ENCODE results near the gene SIGMAR1.

Gene SIGMAR1

DNA sequence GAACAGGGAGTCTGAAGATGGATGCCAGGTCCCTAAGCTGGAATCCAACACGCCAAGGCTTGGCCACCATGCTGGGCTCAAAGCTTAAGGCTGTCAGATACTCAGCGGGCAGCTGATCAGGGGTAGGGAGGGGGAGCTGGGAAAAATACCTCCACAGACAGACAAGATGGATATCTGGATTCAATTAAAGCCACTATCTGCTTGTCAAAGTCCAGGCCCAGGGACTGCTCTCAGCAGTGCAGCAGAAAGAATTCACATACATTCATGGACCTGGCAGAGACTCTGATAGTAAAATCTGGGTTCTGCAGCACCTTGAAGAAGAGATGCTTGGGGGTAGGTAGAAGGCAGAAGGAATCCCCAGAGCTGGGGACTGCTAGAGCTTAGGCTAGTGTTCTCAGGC is 22.5 kb downstream of the SIGMAR1 start:
- in situ Hi-C loops (cut with MboI; ENCODE audit: low sequenced_read_pairs, unreplicated experiment): no loop called here
- TF ChIP-seq, protein P1, sequence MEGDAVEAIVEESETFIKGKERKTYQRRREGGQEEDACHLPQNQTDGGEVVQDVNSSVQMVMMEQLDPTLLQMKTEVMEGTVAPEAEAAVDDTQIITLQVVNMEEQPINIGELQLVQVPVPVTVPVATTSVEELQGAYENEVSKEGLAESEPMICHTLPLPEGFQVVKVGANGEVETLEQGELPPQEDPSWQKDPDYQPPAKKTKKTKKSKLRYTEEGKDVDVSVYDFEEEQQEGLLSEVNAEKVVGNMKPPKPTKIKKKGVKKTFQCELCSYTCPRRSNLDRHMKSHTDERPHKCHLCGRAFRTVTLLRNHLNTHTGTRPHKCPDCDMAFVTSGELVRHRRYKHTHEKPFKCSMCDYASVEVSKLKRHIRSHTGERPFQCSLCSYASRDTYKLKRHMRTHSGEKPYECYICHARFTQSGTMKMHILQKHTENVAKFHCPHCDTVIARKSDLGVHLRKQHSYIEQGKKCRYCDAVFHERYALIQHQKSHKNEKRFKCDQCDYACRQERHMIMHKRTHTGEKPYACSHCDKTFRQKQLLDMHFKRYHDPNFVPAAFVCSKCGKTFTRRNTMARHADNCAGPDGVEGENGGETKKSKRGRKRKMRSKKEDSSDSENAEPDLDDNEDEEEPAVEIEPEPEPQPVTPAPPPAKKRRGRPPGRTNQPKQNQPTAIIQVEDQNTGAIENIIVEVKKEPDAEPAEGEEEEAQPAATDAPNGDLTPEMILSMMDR (IDR thresholded peaks at IDR 0.05; ENCODE audit: borderline replicate concordance, control extremely low read depth, extremely low read depth, insufficient read depth, missing control alignments): no peak
- DNase-seq (ENCODE audit: low spot score): no peak

DNA sequence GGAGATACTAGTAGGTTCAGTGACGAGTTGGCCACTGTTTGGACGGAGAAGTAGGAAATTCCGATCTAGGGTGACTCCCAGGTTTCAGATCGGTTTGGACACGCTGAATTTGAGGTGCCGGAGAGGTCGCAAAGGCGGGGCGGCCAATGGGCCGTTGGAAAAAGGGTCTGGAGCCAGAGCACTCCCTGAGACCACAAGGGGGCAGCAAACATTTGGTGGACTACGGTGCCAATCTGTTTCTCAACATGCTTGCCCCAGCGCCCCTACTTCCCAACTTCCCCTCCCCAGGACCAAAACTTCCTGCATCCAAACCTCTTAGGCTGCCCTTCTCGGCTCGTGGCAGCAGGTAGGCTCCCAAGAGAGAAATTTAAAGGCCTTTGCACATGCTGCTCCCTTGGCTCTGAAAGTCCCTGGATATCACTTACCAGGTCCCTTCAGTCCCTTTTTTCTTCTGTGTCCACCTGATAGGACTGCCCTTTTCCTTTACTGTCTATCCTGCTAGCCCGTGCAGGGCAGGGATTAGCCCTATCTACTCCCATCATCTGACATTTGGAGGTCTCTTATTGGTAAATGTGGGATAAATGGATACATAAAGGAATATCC is 24.7 kb downstream of the SIGMAR1 start:
- TF ChIP-seq, protein P1 (IDR thresholded peaks at IDR 0.05; ENCODE audit: borderline replicate concordance, control extremely low read depth, extremely low read depth, insufficient read depth, missing control alignments): peak; percentile 81
- peak; percentile 80 for DNase-seq (ENCODE audit: low spot score)
- in situ Hi-C loops (cut with MboI; ENCODE audit: low sequenced_read_pairs, unreplicated experiment): no loop called here

- TF ChIP-seq, protein P1 (IDR thresholded peaks at IDR 0.05; ENCODE audit: borderline replicate concordance, control extremely low read depth, extremely low read depth, insufficient read depth, missing control alignments): no peak
- in situ Hi-C loops (cut with MboI; ENCODE audit: low sequenced_read_pairs, unreplicated experiment): no loop called here
- DNase-seq (ENCODE audit: low spot score): peak; percentile 97
These were observed 25.5 kb downstream of the SIGMAR1 start, which contains the start of gene RPP25L for GRCh38 chr9:34611811-34612787. TSS of gene RPP25L (minus strand) at chr9:34612097. CDS start at chr9:34611296, 801 bp downstream.

DNA sequence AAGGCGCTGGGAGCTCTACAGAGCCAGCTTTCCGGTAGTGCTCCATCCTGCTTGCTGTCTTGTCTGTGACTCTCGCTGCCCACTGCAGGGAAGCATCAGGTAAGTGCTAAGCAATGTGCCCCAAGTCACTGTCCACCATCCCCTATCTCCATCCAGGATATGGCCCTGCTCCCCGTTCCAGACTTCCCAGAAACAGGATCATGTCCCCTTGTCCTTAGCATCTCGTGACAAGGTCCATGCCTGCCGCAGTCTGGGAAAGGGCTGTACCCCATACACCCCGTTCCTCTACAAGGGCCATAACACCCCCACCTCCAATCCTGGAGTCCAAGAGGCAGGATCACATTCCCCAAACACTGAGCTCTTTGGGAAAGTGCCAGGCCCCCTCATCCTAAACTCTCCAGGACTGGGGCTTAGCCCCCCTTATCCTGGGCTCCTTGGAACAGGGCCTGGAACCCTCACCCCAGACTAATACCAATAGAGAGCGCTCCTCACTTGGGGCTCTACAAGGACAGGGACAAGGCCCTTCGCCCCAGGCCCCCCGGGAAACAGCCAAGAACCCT is 26.3 kb downstream of the SIGMAR1 start:
- in situ Hi-C loops (cut with MboI; ENCODE audit: low sequenced_read_pairs, unreplicated experiment): no loop called here
- DNase-seq (ENCODE audit: low spot score): no peak
- TF ChIP-seq, protein P1 (IDR thresholded peaks at IDR 0.05; ENCODE audit: borderline replicate concordance, control extremely low read depth, extremely low read depth, insufficient read depth, missing control alignments): no peak

- TF ChIP-seq, protein P1 (IDR thresholded peaks at IDR 0.05; ENCODE audit: borderline replicate concordance, control extremely low read depth, extremely low read depth, insufficient read depth, missing control alignments): no peak
- DNase-seq (ENCODE audit: low spot score): no peak
These were observed 27.0 kb downstream of the SIGMAR1 start for GRCh38 chr9:34610434-34611206.

DNA sequence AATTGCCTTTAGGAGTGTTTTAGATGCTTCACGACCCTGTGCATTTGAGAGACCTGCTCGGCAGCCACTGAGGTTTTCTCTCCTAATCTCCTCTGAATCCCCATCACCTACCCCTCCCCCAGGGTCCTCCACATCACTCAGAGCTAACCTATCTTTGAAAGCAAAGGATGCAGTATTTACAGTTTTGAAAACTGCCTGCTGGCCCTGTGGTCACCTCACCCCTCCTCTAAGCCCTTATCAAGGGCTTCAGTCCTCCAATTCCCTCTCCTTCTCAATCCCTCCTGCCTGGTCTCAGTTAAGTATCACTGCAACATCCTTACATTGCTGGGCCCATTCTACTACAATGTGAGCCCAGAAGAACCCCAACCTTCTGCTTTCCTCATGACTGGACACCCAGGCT is 30.3 kb downstream of the SIGMAR1 start:
- no peak for DNase-seq (ENCODE audit: low spot score)
- in situ Hi-C loops (cut with MboI; ENCODE audit: low sequenced_read_pairs, unreplicated experiment): loop anchor here (10.0 kb wide), 2 partner anchors 173 to 203 kb away; no protein-coding TSS in a partner anchor
- TF ChIP-seq, protein P1 (IDR thresholded peaks at IDR 0.05; ENCODE audit: borderline replicate concordance, control extremely low read depth, extremely low read depth, insufficient read depth, missing control alignments): no peak

More at GRCh38 chr9:34610434-34611206, 27.0 kb downstream of the SIGMAR1 start:
- in situ Hi-C loops (cut with MboI; ENCODE audit: low sequenced_read_pairs, unreplicated experiment): no loop called here
